Sigmoid colon (tissue), 4 donors: ENCODE measurements around the gene SKIC8.

Source experiments
- POLR2AphosphoS5 ChIP-seq, 4 donors: sonication (generic); formaldehyde crosslinking; IDR thresholded peaks; one replicate each; pipeline ENCODE4 v1.6.1; 2017; ENCODE audit warnings: antibody characterized with exemption in 4 of 4
- TF ChIP-seq, protein P1 (sequence below), 4 experiments: fragments of 450-650 bp in 3 of 4; fragments of 200-600 bp in 1 of 4; IDR thresholded peaks; one replicate each; pipeline ENCODE4 v1.5.1; 2016 to 2019; ENCODE audit warnings: antibody characterized with exemption in 4 of 4, mild to moderate bottlenecking in 3 of 4, moderate library complexity in 2 of 4

DNA sequence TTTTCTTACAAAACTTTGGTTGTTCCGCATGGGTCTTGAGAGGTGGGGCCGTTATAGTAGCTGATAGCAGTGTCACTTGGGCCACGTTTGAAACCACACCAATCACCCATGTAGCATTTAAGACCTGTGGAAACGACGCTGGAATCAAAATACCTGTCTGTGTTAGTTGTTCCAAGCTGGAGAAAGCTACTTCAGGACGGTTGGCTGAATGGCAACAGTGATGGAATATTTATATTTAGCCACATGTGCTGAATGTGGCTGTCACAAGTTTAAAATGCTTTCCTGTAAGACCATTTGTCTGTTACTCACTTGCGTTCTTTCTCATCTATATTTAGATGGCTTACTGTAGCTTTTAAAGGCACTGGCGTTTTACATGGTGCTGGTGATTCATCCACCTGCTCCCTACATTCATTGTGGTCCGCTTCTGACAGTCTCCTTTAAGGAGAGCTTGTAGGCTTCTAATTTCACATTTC, 33.6 kb downstream of the SKIC8 start:
- TF ChIP-seq, protein P1, sequence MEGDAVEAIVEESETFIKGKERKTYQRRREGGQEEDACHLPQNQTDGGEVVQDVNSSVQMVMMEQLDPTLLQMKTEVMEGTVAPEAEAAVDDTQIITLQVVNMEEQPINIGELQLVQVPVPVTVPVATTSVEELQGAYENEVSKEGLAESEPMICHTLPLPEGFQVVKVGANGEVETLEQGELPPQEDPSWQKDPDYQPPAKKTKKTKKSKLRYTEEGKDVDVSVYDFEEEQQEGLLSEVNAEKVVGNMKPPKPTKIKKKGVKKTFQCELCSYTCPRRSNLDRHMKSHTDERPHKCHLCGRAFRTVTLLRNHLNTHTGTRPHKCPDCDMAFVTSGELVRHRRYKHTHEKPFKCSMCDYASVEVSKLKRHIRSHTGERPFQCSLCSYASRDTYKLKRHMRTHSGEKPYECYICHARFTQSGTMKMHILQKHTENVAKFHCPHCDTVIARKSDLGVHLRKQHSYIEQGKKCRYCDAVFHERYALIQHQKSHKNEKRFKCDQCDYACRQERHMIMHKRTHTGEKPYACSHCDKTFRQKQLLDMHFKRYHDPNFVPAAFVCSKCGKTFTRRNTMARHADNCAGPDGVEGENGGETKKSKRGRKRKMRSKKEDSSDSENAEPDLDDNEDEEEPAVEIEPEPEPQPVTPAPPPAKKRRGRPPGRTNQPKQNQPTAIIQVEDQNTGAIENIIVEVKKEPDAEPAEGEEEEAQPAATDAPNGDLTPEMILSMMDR (IDR thresholded peaks at IDR 0.05), result no peak
- peak; percentile 28 to 86 (median 47) for TF ChIP-seq POLR2AphosphoS5 (IDR thresholded peaks at IDR 0.05)
